ENCODE measurements around the gene ZBTB33.

ZBTB33 gene

GRCh38 chrX:120269373-120270035 is 18.9 kb downstream of the ZBTB33 start:
- H3K27ac ChIP-seq (ENCODE audit: low read length): no peak overlapping the region
- no peaks in the 10 kb centered on the region for H3K27me3 ChIP-seq (ENCODE audit: control insufficient read depth, insufficient read depth, low read length)
- no peaks in the 10 kb centered on the region for H3K4me1 ChIP-seq (ENCODE audit: control insufficient read depth, low read depth, low read length)
- H3K4me3 ChIP-seq (ENCODE audit: low read length): no peak overlapping the region
- no peaks in the 10 kb centered on the region for H3K36me3 ChIP-seq (ENCODE audit: control insufficient read depth, low read depth, low read length)
- H3K9ac ChIP-seq (ENCODE audit: low read length): no peak overlapping the region
- no peaks in the 10 kb centered on the region for H3K9me3 ChIP-seq (ENCODE audit: control insufficient read depth, low read depth, low read length)

- Histone ChIP-seq H3K36me3 (ENCODE audit: control insufficient read depth, low read depth, low read length) (no peaks in the 10 kb centered on the region), H3K27ac (ENCODE audit: low read length) (no peak overlapping the region), H3K9me3 (ENCODE audit: control insufficient read depth, low read depth, low read length) (no peaks in the 10 kb centered on the region), H3K9ac (ENCODE audit: low read length) (no peak overlapping the region), H3K4me1 (ENCODE audit: control insufficient read depth, low read depth, low read length) (peaks cover 5% of the 10 kb centered on the region), H3K4me3 (ENCODE audit: low read length) (no peak overlapping the region), H3K27me3 (ENCODE audit: control insufficient read depth, insufficient read depth, low read length) (no peaks in the 10 kb centered on the region)
Observed at GRCh38 chrX:120270567-120270966, 20.0 kb downstream of the ZBTB33 start.

GRCh38 chrX:120271218-120271617 is 20.6 kb downstream of the ZBTB33 start:
- H3K4me1 ChIP-seq (ENCODE audit: control insufficient read depth, low read depth, low read length): peaks cover 5% of the 10 kb centered on the region
- H3K27me3 ChIP-seq (ENCODE audit: control insufficient read depth, insufficient read depth, low read length): no peaks in the 10 kb centered on the region
- no peaks in the 10 kb centered on the region for H3K9me3 ChIP-seq (ENCODE audit: control insufficient read depth, low read depth, low read length)
- H3K27ac ChIP-seq (ENCODE audit: low read length): no peak overlapping the region
- no peaks in the 10 kb centered on the region for H3K36me3 ChIP-seq (ENCODE audit: control insufficient read depth, low read depth, low read length)
- H3K4me3 ChIP-seq (ENCODE audit: low read length): no peak overlapping the region
- H3K9ac ChIP-seq (ENCODE audit: low read length): no peak overlapping the region

- no peak overlapping the region for H3K4me3 ChIP-seq (ENCODE audit: low read length)
- no peaks in the 10 kb centered on the region for H3K9me3 ChIP-seq (ENCODE audit: control insufficient read depth, low read depth, low read length)
- no peaks in the 10 kb centered on the region for H3K36me3 ChIP-seq (ENCODE audit: control insufficient read depth, low read depth, low read length)
- H3K27ac ChIP-seq (ENCODE audit: low read length): no peak overlapping the region
- H3K4me1 ChIP-seq (ENCODE audit: control insufficient read depth, low read depth, low read length): peaks cover 5% of the 10 kb centered on the region
- H3K9ac ChIP-seq (ENCODE audit: low read length): no peak overlapping the region
- H3K27me3 ChIP-seq (ENCODE audit: control insufficient read depth, insufficient read depth, low read length): no peaks in the 10 kb centered on the region
Observed at GRCh38 chrX:120274145-120274544, 23.5 kb downstream of the ZBTB33 start.

GRCh38 chrX:120274958-120275357 is 24.3 kb downstream of the ZBTB33 start:
- H3K27me3 ChIP-seq (ENCODE audit: control insufficient read depth, insufficient read depth, low read length): no peaks in the 10 kb centered on the region
- no peak overlapping the region for H3K27ac ChIP-seq (ENCODE audit: low read length)
- peaks cover 5% of the 10 kb centered on the region for H3K4me1 ChIP-seq (ENCODE audit: control insufficient read depth, low read depth, low read length)
- no peaks in the 10 kb centered on the region for H3K9me3 ChIP-seq (ENCODE audit: control insufficient read depth, low read depth, low read length)
- no peak overlapping the region for H3K4me3 ChIP-seq (ENCODE audit: low read length)
- no peak overlapping the region for H3K9ac ChIP-seq (ENCODE audit: low read length)
- H3K36me3 ChIP-seq (ENCODE audit: control insufficient read depth, low read depth, low read length): no peaks in the 10 kb centered on the region

- H3K36me3 ChIP-seq (ENCODE audit: control insufficient read depth, low read depth, low read length): no peaks in the 10 kb centered on the region
- H3K4me1 ChIP-seq (ENCODE audit: control insufficient read depth, low read depth, low read length): no peaks in the 10 kb centered on the region
- no peaks in the 10 kb centered on the region for H3K27me3 ChIP-seq (ENCODE audit: control insufficient read depth, insufficient read depth, low read length)
- H3K27ac ChIP-seq (ENCODE audit: low read length): no peak overlapping the region
- peaks cover 9% of the 10 kb centered on the region for H3K9me3 ChIP-seq (ENCODE audit: control insufficient read depth, low read depth, low read length)
- no peak overlapping the region for H3K4me3 ChIP-seq (ENCODE audit: low read length)
- no peak overlapping the region for H3K9ac ChIP-seq (ENCODE audit: low read length)
Observed at GRCh38 chrX:120281021-120281624, 30.5 kb downstream of the ZBTB33 start.

GRCh38 chrX:120281761-120282160 is 31.1 kb downstream of the ZBTB33 start:
- no peak overlapping the region for H3K4me3 ChIP-seq (ENCODE audit: low read length)
- H3K9me3 ChIP-seq (ENCODE audit: control insufficient read depth, low read depth, low read length): peaks cover 15% of the 10 kb centered on the region
- no peaks in the 10 kb centered on the region for H3K4me1 ChIP-seq (ENCODE audit: control insufficient read depth, low read depth, low read length)
- H3K9ac ChIP-seq (ENCODE audit: low read length): no peak overlapping the region
- H3K27ac ChIP-seq (ENCODE audit: low read length): no peak overlapping the region
- no peaks in the 10 kb centered on the region for H3K27me3 ChIP-seq (ENCODE audit: control insufficient read depth, insufficient read depth, low read length)
- no peaks in the 10 kb centered on the region for H3K36me3 ChIP-seq (ENCODE audit: control insufficient read depth, low read depth, low read length)

GRCh38 chrX:120282697-120283096 is 32.1 kb downstream of the ZBTB33 start:
- Histone ChIP-seq H3K9ac (ENCODE audit: low read length) (no peak overlapping the region), H3K27ac (ENCODE audit: low read length) (no peak overlapping the region), H3K36me3 (ENCODE audit: control insufficient read depth, low read depth, low read length) (no peaks in the 10 kb centered on the region), H3K4me1 (ENCODE audit: control insufficient read depth, low read depth, low read length) (no peaks in the 10 kb centered on the region), H3K4me3 (ENCODE audit: low read length) (no peak overlapping the region), H3K27me3 (ENCODE audit: control insufficient read depth, insufficient read depth, low read length) (no peaks in the 10 kb centered on the region), H3K9me3 (ENCODE audit: control insufficient read depth, low read depth, low read length) (peaks cover 18% of the 10 kb centered on the region)

- Histone ChIP-seq H3K9me3 (ENCODE audit: control insufficient read depth, low read depth, low read length) (peaks cover 25% of the 10 kb centered on the region), H3K9ac (ENCODE audit: low read length) (no peak overlapping the region), H3K36me3 (ENCODE audit: control insufficient read depth, low read depth, low read length) (no peaks in the 10 kb centered on the region), H3K4me3 (ENCODE audit: low read length) (no peak overlapping the region), H3K27me3 (ENCODE audit: control insufficient read depth, insufficient read depth, low read length) (no peaks in the 10 kb centered on the region), H3K4me1 (ENCODE audit: control insufficient read depth, low read depth, low read length) (no peaks in the 10 kb centered on the region), H3K27ac (ENCODE audit: low read length) (no peak overlapping the region)
Observed at GRCh38 chrX:120286733-120287512, 36.3 kb downstream of the ZBTB33 start.

- Histone ChIP-seq H3K4me1 (ENCODE audit: control insufficient read depth, low read depth, low read length) (no peaks in the 10 kb centered on the region), H3K27ac (ENCODE audit: low read length) (no peak overlapping the region), H3K4me3 (ENCODE audit: low read length) (no peak overlapping the region), H3K27me3 (ENCODE audit: control insufficient read depth, insufficient read depth, low read length) (no peaks in the 10 kb centered on the region), H3K36me3 (ENCODE audit: control insufficient read depth, low read depth, low read length) (no peaks in the 10 kb centered on the region), H3K9ac (ENCODE audit: low read length) (no peak overlapping the region), H3K9me3 (ENCODE audit: control insufficient read depth, low read depth, low read length) (peaks cover 26% of the 10 kb centered on the region)
Observed at GRCh38 chrX:120287513-120288112, 37.0 kb downstream of the ZBTB33 start.

GRCh38 chrX:120290107-120290506 is 39.5 kb downstream of the ZBTB33 start:
- Histone ChIP-seq H3K27me3 (ENCODE audit: control insufficient read depth, insufficient read depth, low read length) (no peaks in the 10 kb centered on the region), H3K4me3 (ENCODE audit: low read length) (no peak overlapping the region), H3K9ac (ENCODE audit: low read length) (no peak overlapping the region), H3K4me1 (ENCODE audit: control insufficient read depth, low read depth, low read length) (no peaks in the 10 kb centered on the region), H3K9me3 (ENCODE audit: control insufficient read depth, low read depth, low read length) (peaks cover 33% of the 10 kb centered on the region), H3K27ac (ENCODE audit: low read length) (no peak overlapping the region), H3K36me3 (ENCODE audit: control insufficient read depth, low read depth, low read length) (no peaks in the 10 kb centered on the region)

All from iPS-18a (cell line).